ENCODE data around the gene IDH3A. TPM values are rescaled to one million over a fixed set of nuclear protein-coding genes. Genes with fewer than 3 reads are reported as not detected.
A peak's percentile ranks its signal among the peaks of the same experiment; 100 is the strongest.

The IDH3A gene
- total and polyA plus RNA-seq, 2 donors, result 45.7 to 69.5 TPM

DNA sequence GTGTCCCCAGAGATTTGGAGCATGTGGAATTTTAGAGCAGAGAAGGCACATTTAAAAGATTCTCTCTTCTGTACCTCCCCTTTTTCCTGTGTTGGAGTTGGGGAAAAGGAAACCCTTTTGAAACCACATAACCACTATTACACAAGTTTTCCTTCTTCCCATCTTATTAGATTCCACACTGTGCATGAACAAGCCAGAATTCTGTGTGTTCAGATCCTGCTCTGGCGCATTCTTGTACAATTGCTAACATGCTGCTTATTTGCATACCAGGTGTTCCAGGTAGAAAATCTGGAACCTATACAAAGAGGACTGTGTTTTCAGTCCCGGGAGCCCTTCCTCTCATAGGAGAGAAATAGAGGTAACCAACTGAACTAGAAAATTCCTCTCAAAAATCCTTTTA is 15.4 kb upstream of the IDH3A start:
- 91% methylated on average over 2 of the region's 2 CpGs for WGBS
- Histone ChIP-seq H3K4me3 (ENCODE audit: low read length in 2 of 2) (no peak overlapping the region), H3K9me3 (ENCODE audit: control insufficient read depth in 2 of 2, insufficient read depth in 1 of 2, low read length in 1 of 2) (no peaks in the 10 kb centered on the region), H3K27ac (ENCODE audit: low read depth in 1 of 2, low read length in 1 of 2) (peak overlapping the region; percentile 3 to 62), H3K27me3 (ENCODE audit: control insufficient read depth in 2 of 2, insufficient read depth in 1 of 2, low read length in 1 of 2) (no peaks in the 10 kb centered on the region), H3K4me1 (ENCODE audit: control insufficient read depth in 2 of 2, insufficient read depth in 2 of 2, low read length in 2 of 2) (peaks cover 19 to 41% of the 10 kb centered on the region in 2 donors), H3K36me3 (ENCODE audit: control insufficient read depth in 2 of 2, insufficient read depth in 2 of 2, low read length in 1 of 2) (no peaks in the 10 kb centered on the region)
- no peak for DNase-seq (ENCODE audit: low read depth in 6 of 9, low spot score in 9 of 9)

DNA sequence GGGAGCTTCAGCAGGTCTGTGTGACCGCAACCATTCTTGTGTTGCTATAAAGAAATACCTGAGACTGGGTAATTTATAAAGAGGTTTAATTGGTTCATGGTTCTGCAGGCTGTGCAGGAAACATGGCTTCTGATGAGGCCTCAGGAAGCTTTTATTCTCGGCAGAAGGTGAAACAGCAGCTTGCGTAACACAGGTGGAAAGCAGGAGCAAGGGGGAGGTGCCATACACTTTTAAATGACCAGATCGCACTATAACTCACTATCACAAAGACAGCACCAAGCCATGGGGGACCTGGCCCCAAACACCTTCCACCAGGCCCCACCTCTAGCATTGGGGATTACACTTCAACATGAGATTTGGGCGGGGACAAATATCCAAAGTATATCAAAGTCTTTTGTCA is 9.6 kb upstream of the IDH3A start:
- 97% methylated on average over 5 of the region's 5 CpGs for WGBS
- Histone ChIP-seq H3K4me1 (ENCODE audit: control insufficient read depth in 2 of 2, insufficient read depth in 2 of 2, low read length in 2 of 2) (no peaks in the 10 kb centered on the region), H3K4me3 (ENCODE audit: low read length in 2 of 2) (no peak overlapping the region), H3K27ac (ENCODE audit: low read depth in 1 of 2, low read length in 1 of 2) (no peak overlapping the region), H3K36me3 (ENCODE audit: control insufficient read depth in 2 of 2, insufficient read depth in 2 of 2, low read length in 1 of 2) (no peaks in the 10 kb centered on the region), H3K9me3 (ENCODE audit: control insufficient read depth in 2 of 2, insufficient read depth in 1 of 2, low read length in 1 of 2) (no peaks in the 10 kb centered on the region), H3K27me3 (ENCODE audit: control insufficient read depth in 2 of 2, insufficient read depth in 1 of 2, low read length in 1 of 2) (no peaks in the 10 kb centered on the region)
- no peak for DNase-seq (ENCODE audit: low read depth in 6 of 9, low spot score in 9 of 9)

DNA sequence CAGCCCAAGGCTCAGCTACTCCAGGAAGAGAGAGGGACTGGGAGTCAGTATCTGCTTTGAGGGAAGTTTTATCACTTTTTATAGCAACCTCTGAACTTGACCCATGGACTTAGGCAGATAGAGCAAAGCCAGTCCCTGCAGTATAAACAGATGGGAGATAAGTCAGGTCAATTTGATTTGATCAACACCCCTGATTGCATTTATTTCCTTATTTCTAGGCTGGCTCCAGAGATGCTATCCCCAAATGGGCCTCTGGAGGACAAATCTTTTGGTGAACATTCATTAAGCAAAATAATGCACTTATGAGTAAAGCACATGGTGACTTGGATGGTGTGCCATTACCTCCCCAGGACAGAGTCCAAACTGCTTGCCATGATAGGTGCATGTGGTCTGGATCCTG is 8.9 kb upstream of the IDH3A start:
- no peaks in the 10 kb centered on the region for H3K36me3 ChIP-seq (ENCODE audit: control insufficient read depth in 2 of 2, insufficient read depth in 2 of 2, low read length in 1 of 2)
- H3K4me1 ChIP-seq (ENCODE audit: control insufficient read depth in 2 of 2, insufficient read depth in 2 of 2, low read length in 2 of 2), result no peaks in the 10 kb centered on the region
- no peaks in the 10 kb centered on the region for H3K27me3 ChIP-seq (ENCODE audit: control insufficient read depth in 2 of 2, insufficient read depth in 1 of 2, low read length in 1 of 2)
- no peak overlapping the region for H3K27ac ChIP-seq (ENCODE audit: low read depth in 1 of 2, low read length in 1 of 2)
- no peaks in the 10 kb centered on the region for H3K9me3 ChIP-seq (ENCODE audit: control insufficient read depth in 2 of 2, insufficient read depth in 1 of 2, low read length in 1 of 2)
- no peak for DNase-seq (ENCODE audit: low read depth in 6 of 9, low spot score in 9 of 9)
- no peak overlapping the region for H3K4me3 ChIP-seq (ENCODE audit: low read length in 2 of 2)

DNA sequence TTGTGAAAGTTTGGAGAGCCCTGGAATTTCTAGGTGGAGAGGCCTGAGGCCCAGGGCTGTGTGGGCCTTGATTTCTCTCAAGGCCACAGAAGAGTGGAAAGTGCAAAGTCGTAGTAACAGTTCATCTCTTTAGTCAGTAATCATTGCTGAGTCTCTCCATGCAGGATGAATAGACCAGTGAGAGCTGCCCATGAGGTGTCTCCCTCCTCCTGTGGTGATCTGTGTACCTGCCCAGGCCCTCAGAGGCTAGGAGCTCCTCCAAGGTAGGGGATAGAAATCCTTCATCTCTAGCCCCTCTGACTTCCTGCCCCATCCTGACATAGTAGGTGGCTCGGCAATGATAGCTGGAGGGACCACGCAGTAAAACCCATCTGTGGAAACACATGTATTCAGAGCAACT is 6.8 kb upstream of the IDH3A start:
- no peak for DNase-seq (ENCODE audit: low read depth in 6 of 9, low spot score in 9 of 9)
- 98% methylated on average over 3 of the region's 3 CpGs for WGBS

DNA sequence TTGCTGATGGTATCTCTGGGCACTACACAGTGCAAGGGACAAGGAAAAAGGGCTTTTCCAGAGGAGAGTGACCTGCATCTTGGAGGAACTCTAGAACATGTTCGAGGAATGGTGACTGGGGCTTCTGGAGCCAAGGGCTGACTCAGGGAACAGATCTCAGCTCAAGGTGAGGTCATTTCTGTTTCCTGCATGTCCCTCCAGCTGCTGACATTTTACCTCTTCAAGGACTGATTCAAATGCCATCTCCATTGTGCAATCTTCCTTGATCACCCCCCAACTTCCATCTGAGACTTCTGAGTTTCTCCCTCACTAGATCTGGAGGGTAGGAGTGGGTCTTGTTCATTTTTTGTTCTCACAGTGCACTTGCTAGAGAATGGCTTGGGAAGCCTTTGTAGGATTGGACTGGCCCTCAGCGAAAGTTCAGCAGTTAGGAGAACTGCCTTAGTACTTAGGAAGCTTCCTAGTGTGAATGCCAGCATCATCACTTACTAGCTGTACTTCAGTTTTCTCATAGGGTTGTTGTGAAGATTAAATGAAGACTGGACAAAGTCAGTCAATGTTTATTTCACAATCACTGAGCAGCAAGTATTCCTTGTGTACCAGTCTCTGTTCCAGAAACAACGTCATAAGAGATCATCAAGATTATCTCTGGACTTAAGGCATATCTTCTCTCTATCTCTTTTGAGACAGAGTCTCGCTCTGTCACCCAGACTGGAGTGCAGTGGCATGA is 2.6 kb upstream of the IDH3A start:
- H3K27me3 ChIP-seq (ENCODE audit: control insufficient read depth in 2 of 2, insufficient read depth in 1 of 2, low read length in 1 of 2), result no peaks in the 10 kb centered on the region
- H3K4me1 ChIP-seq (ENCODE audit: control insufficient read depth in 2 of 2, insufficient read depth in 2 of 2, low read length in 2 of 2), result peaks cover 16 to 29% of the 10 kb centered on the region in 2 donors
- peaks cover 0 to 2% of the 10 kb centered on the region in 2 donors for H3K36me3 ChIP-seq (ENCODE audit: control insufficient read depth in 2 of 2, insufficient read depth in 2 of 2, low read length in 1 of 2)
- H3K27ac ChIP-seq (ENCODE audit: low read depth in 1 of 2, low read length in 1 of 2), result no peak overlapping the region
- no peak for DNase-seq (ENCODE audit: low read depth in 6 of 9, low spot score in 9 of 9)
- no peak overlapping the region for H3K4me3 ChIP-seq (ENCODE audit: low read length in 2 of 2)
- H3K9me3 ChIP-seq (ENCODE audit: control insufficient read depth in 2 of 2, insufficient read depth in 1 of 2, low read length in 1 of 2), result no peaks in the 10 kb centered on the region
- WGBS, result 98% methylated on average over 4 of the region's 4 CpGs

More for the DNA sequence above, 6.8 kb upstream of the IDH3A start:
- peaks cover 0 to 5% of the 10 kb centered on the region in 2 donors for H3K4me1 ChIP-seq (ENCODE audit: control insufficient read depth in 2 of 2, insufficient read depth in 2 of 2, low read length in 2 of 2)
- H3K27me3 ChIP-seq (ENCODE audit: control insufficient read depth in 2 of 2, insufficient read depth in 1 of 2, low read length in 1 of 2), result no peaks in the 10 kb centered on the region
- no peaks in the 10 kb centered on the region for H3K36me3 ChIP-seq (ENCODE audit: control insufficient read depth in 2 of 2, insufficient read depth in 2 of 2, low read length in 1 of 2)
- no peak overlapping the region for H3K27ac ChIP-seq (ENCODE audit: low read depth in 1 of 2, low read length in 1 of 2)
- no peaks in the 10 kb centered on the region for H3K9me3 ChIP-seq (ENCODE audit: control insufficient read depth in 2 of 2, insufficient read depth in 1 of 2, low read length in 1 of 2)
- H3K4me3 ChIP-seq (ENCODE audit: low read length in 2 of 2), result no peak overlapping the region

DNA sequence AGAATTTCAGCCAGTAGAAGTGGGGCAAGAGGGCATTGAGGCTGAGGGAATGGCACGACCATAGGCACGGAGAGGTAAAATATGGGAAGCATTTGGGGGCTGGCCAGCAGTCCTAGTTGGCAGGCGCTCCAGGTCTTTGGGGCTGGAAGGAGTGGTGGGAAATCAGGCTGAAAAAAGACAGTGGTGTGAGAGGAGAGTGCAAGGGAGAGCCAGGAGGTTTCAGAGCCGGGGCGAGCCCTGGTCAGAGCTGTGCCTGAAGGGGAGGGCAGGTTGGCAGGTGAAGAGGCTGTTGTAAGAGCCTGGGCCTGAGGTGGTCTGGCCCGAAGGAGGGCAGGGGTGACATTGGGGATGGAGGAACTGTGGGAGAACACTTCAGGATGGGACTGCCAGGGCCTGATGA is 1.6 kb upstream of the IDH3A start:
- Histone ChIP-seq H3K4me3 (ENCODE audit: low read length in 2 of 2) (no peak overlapping the region), H3K27ac (ENCODE audit: low read depth in 1 of 2, low read length in 1 of 2) (no peak overlapping the region), H3K27me3 (ENCODE audit: control insufficient read depth in 2 of 2, insufficient read depth in 1 of 2, low read length in 1 of 2) (no peaks in the 10 kb centered on the region), H3K9me3 (ENCODE audit: control insufficient read depth in 2 of 2, insufficient read depth in 1 of 2, low read length in 1 of 2) (no peaks in the 10 kb centered on the region), H3K36me3 (ENCODE audit: control insufficient read depth in 2 of 2, insufficient read depth in 2 of 2, low read length in 1 of 2) (peaks cover 0 to 4% of the 10 kb centered on the region in 2 donors), H3K4me1 (ENCODE audit: control insufficient read depth in 2 of 2, insufficient read depth in 2 of 2, low read length in 2 of 2) (peaks cover 18 to 32% of the 10 kb centered on the region in 2 donors)
- DNase-seq (ENCODE audit: low read depth in 6 of 9, low spot score in 9 of 9), result no peak
- WGBS, result 97% methylated on average over 6 of the region's 6 CpGs

DNA sequence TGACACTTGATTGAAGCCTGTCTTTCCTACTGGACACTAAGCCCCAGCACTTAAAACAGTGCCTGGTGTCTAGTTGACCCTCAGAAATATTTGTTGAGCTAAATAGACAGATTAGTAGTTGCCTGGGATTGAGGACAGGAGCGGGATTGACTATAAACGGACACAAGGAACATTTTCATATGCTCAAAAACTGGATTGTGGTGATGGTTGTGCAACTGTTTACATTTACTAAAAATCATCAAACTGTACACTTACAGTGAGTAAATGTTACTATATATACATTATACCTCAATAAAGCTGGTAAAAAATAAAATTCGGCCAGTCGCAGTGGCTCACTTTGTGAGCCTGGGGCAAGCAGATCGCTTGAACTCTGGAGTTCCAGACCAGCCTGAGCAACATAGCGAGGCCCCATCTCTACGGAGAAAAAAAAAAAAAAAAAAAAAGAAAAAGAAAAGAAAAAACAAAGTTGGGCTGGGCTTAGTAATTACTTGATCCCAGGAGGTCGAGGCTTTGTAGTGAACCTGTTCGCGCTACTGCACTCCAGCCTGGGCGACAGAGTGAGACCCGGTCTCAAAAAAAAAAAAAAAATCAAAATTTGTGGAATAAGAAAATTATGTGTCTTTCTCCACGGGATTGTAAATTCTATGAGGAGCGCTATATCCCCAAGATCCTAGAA is 632 bp upstream of the IDH3A start:
- Histone ChIP-seq H3K4me1 (ENCODE audit: control insufficient read depth in 2 of 2, insufficient read depth in 2 of 2, low read length in 2 of 2) (peaks cover 27 to 34% of the 10 kb centered on the region in 2 donors), H3K4me3 (ENCODE audit: low read length in 2 of 2) (peak overlapping the region; percentile 86 to 94), H3K36me3 (ENCODE audit: control insufficient read depth in 2 of 2, insufficient read depth in 2 of 2, low read length in 1 of 2) (peaks cover 7 to 9% of the 10 kb centered on the region in 2 donors), H3K27ac (ENCODE audit: low read depth in 1 of 2, low read length in 1 of 2) (peak overlapping the region; percentile 70 to 80), H3K27me3 (ENCODE audit: control insufficient read depth in 2 of 2, insufficient read depth in 1 of 2, low read length in 1 of 2) (no peaks in the 10 kb centered on the region), H3K9me3 (ENCODE audit: control insufficient read depth in 2 of 2, insufficient read depth in 1 of 2, low read length in 1 of 2) (no peaks in the 10 kb centered on the region)
- DNase-seq (ENCODE audit: low read depth in 6 of 9, low spot score in 9 of 9), result no peak
- 27% methylated on average over 14 of the region's 14 CpGs for WGBS

DNA sequence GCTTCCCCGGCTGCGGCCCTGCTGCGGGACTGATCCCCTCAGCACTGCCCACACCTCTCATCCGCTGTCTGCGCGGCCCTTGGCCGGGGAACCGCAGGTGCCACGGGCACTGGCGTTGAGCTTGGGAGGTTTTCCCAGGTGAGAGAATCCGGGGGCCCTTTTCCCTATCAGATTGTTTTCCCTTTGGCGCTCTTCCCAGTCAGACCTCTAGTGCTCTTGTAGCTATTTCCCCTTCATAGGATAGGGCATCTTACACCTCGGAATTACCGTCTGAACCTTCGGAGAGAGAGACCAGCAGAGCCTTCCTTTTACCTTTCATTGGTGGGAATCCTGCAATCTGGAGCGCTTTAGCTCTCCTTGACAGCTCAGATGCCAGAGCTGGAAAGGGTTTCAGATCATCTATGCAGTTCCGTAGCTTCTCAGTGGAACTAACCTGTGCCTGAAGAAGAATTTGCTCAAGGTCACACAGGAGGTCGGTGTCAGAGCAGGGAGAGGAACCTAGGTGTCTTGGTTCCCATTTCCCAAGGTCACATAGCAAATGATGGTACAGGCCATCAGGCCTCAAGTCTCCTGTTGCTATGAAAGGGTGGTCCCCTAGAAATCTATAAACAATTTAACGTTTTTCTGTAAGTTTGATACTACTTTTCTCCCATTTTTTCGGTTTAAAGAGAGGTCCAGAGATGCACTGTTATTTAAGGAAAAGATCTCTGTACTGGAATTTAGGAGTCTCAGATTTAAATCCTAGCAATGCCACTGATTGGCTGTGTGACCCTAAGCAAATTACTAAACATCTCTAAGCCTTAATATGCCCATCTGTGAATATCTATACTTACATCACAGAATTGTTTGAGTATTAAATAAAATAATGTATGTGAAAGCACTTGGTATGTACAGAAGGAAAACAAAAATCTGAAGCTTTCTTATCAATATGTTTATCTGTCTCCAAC is 916 bp downstream of the IDH3A start:
- H3K27me3 ChIP-seq (ENCODE audit: control insufficient read depth in 2 of 2, insufficient read depth in 1 of 2, low read length in 1 of 2), result no peaks in the 10 kb centered on the region
- DNase-seq (ENCODE audit: low read depth in 6 of 9, low spot score in 9 of 9), result no peak
- peaks cover 27 to 38% of the 10 kb centered on the region in 2 donors for H3K4me1 ChIP-seq (ENCODE audit: control insufficient read depth in 2 of 2, insufficient read depth in 2 of 2, low read length in 2 of 2)
- H3K27ac ChIP-seq (ENCODE audit: low read depth in 1 of 2, low read length in 1 of 2), result peak overlapping the region; percentile 76 to 82
- 17% methylated on average over 20 of the region's 20 CpGs for WGBS
- peak overlapping the region; percentile 86 to 94 for H3K4me3 ChIP-seq (ENCODE audit: low read length in 2 of 2)
- H3K9me3 ChIP-seq (ENCODE audit: control insufficient read depth in 2 of 2, insufficient read depth in 1 of 2, low read length in 1 of 2), result no peaks in the 10 kb centered on the region
- peaks cover 7 to 18% of the 10 kb centered on the region in 2 donors for H3K36me3 ChIP-seq (ENCODE audit: control insufficient read depth in 2 of 2, insufficient read depth in 2 of 2, low read length in 1 of 2)

All from thymus (tissue), 11 donors.